ENCODE data around the gene HAUS5. TPM values are rescaled to one million over a fixed set of nuclear protein-coding genes. Genes with fewer than 3 reads are reported as not detected.

The HAUS5 gene, protein sequence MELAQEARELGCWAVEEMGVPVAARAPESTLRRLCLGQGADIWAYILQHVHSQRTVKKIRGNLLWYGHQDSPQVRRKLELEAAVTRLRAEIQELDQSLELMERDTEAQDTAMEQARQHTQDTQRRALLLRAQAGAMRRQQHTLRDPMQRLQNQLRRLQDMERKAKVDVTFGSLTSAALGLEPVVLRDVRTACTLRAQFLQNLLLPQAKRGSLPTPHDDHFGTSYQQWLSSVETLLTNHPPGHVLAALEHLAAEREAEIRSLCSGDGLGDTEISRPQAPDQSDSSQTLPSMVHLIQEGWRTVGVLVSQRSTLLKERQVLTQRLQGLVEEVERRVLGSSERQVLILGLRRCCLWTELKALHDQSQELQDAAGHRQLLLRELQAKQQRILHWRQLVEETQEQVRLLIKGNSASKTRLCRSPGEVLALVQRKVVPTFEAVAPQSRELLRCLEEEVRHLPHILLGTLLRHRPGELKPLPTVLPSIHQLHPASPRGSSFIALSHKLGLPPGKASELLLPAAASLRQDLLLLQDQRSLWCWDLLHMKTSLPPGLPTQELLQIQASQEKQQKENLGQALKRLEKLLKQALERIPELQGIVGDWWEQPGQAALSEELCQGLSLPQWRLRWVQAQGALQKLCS
- 4.3 and 4.6 TPM in 2 replicates for total RNA-seq

GRCh38 chr19:35612559-35613321 lies at the start of gene HAUS5:
TSS of gene HAUS5 (plus strand) at chr19:35612735. CDS start at chr19:35612795, 60 bp downstream.

DNA sequence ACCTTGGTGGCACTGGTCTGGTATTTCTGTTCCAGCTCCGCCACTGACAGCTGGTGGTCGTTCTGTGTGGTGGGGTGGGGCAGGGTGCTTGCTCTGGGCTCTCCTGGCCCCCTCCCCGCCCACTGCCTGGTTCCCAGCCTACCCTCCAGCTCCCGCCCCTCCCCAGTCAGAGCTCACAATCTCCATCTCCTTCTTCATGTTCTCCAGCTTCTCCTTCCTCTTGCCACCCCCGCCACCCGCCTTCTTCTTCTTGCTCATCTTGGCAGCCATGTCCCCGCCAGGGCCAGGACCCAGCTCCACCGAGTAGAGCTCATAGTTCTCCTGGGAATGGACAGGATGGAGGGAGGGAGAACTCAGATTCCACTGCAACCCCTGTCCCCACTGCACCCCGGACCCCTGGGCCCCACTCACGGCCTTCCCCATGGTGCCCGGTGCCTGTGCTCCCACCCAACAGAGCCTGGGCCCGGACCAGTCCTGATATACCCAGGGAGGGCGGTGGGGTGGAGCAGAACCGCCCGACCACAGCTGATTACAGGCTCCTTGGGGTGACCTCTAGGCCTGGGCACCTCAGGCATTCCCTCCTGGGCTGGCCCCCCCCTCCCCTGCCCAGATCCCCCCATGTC lies 49.2 kb upstream of the HAUS5 start, which contains the start of gene ATP4A:
TSS of gene ATP4A (minus strand) at position 452 of the 623 bp plus-strand sequence. CDS start at position 423, 29 bp downstream.

GRCh38 chr19:35585848-35586247 lies 26.7 kb upstream of the HAUS5 start, which contains the start of gene PMIS2:
TSS of gene PMIS2 (plus strand) at chr19:35586173. CDS start at chr19:35586260, 87 bp downstream.

DNA sequence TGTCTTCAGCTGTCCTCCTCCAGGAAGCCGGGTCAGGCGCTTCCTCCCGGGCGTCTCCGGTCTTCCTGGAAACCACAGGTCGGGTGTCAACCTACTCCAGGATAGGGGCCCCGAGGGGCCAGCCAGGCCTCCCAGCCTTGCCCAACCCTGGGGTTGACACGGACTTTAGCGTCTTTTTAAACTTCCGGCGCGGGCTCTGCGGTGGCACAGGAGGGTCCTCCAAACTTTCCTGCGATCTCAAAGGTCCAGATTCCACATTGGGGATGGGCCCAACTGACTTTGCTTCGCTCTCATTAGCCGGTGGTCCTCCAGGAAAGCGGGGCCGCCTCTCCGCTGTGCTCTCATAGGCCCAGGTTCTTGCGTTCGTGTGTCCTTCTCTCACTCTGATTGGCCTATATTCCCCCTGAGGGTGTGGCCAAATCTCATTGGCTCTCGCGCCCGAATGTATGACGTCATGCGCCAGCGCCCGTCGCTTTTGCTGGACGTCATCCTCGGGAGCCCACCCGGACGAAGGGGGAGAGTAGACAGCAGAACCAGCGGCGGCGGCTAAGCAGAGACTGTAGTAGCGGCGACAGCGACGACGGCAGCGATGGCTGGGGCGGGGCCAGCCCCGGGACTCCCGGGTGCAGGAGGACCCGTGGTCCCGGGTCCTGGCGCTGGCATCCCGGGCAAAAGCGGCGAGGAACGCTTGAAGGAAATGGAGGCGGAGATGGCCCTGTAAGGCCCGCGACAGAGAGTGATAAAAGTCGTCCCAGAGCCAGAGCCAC lies 16.2 kb downstream of the HAUS5 start, which contains the start of gene RBM42:
TSS of gene RBM42 (plus strand) at position 472 of the 767 bp plus-strand sequence. CDS start at position 590, 118 bp downstream.

DNA sequence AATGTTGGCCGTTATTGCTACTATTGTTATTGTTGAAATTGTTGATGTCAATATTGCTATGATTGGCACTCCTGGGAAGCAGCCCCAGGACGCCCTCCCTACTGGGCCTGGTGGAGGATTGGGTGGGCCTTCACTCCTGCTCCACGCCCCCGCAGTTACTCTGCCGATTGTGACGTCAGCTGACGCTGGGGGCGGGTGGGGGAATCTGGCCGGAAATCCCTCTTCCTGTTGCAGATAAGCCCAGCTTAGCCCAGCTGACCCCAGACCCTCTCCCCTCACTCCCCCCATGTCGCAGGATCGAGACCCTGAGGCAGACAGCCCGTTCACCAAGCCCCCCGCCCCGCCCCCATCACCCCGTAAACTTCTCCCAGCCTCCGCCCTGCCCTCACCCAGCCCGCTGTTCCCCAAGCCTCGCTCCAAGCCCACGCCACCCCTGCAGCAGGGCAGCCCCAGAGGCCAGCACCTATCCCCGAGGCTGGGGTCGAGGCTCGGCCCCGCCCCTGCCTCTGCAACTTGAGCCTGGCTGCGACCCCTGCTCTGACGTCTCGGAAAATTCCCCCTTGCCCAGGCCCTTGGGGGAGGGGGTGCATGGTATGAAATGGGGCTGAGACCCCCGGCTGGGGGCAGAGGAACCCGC lies 29.1 kb downstream of the HAUS5 start, which contains the start of gene ETV2:
TSS of gene ETV2 (plus strand) at position 231 of the 637 bp plus-strand sequence. CDS start 716 bp downstream, outside the sequence.

GRCh38 chr19:35648017-35648961 lies 35.8 kb downstream of the HAUS5 start, which contains the start of gene COX6B1:
TSS of gene COX6B1 (plus strand) at chr19:35648323. CDS start at chr19:35651244, 2,921 bp downstream.

GRCh38 chr19:35666251-35666913 lies 53.8 kb downstream of the HAUS5 start, which contains the start of gene UPK1A:
TSS of gene UPK1A (plus strand) at chr19:35666517. CDS start at chr19:35666813, 296 bp downstream.

Other genes starting within 250 kb of the HAUS5 start
- not detected in 2 replicates for gene GPR42, start 241.7 kb upstream of the HAUS5 start, total RNA-seq
- not detected in 2 replicates for gene FFAR2, start 164.5 kb upstream of the HAUS5 start, total RNA-seq
- gene KRTDAP, start 122.3 kb upstream of the HAUS5 start, total RNA-seq = not detected in 2 replicates
- 12.1 and 21.0 TPM in 2 replicates for gene DMKN, start 99.1 kb upstream of the HAUS5 start, total RNA-seq
- 1.9 and 2.5 TPM in 2 replicates for gene SBSN, start 84.4 kb upstream of the HAUS5 start, total RNA-seq
- gene GAPDHS, start 79.3 kb upstream of the HAUS5 start, total RNA-seq = not detected in 2 replicates
- gene TMEM147, start 67.1 kb upstream of the HAUS5 start, total RNA-seq = 46.9 and 60.5 TPM in 2 replicates
- not detected in 2 replicates for gene ATP4A, start 49.1 kb upstream of the HAUS5 start, total RNA-seq
- not detected in 2 replicates for gene PMIS2, start 26.6 kb upstream of the HAUS5 start, total RNA-seq
- 38.3 and 41.6 TPM in 2 replicates for gene RBM42, start 16.3 kb downstream of the HAUS5 start, total RNA-seq
- gene ETV2, start 29.0 kb downstream of the HAUS5 start, total RNA-seq = 0.13 and 0.32 TPM in 2 replicates
- gene COX6B1, start 35.6 kb downstream of the HAUS5 start, total RNA-seq = 183 and 279 TPM in 2 replicates
- gene UPK1A, start 53.8 kb downstream of the HAUS5 start, total RNA-seq = not detected in 2 replicates
- gene ZBTB32, start 91.8 kb downstream of the HAUS5 start, total RNA-seq = not detected in 2 replicates
- gene KMT2B, start 105.3 kb downstream of the HAUS5 start, total RNA-seq = 5.7 and 6.0 TPM in 2 replicates
- gene IGFLR1, start 129.7 kb downstream of the HAUS5 start, total RNA-seq = 1.2 TPM in 2 replicates
- gene U2AF1L4, start 132.7 kb downstream of the HAUS5 start, total RNA-seq = 4.8 and 9.5 TPM in 2 replicates
- 12.5 and 13.3 TPM in 2 replicates for gene PSENEN, start 132.9 kb downstream of the HAUS5 start, total RNA-seq
- 10.1 and 12.2 TPM in 2 replicates for gene LIN37, start 135.8 kb downstream of the HAUS5 start, total RNA-seq
- 34.6 and 52.4 TPM in 2 replicates for gene HSPB6, start 144.3 kb downstream of the HAUS5 start, total RNA-seq
- gene PROSER3, start 145.4 kb downstream of the HAUS5 start, total RNA-seq = 7.6 and 9.3 TPM in 2 replicates
- 1.3 and 2.4 TPM in 2 replicates for gene ARHGAP33, start 162.8 kb downstream of the HAUS5 start, total RNA-seq
- gene PRODH2, start 200.1 kb downstream of the HAUS5 start, total RNA-seq = not detected in 2 replicates
- not detected in 2 replicates for gene NPHS1, start 239.8 kb downstream of the HAUS5 start, total RNA-seq
- under 0.01 TPM in 2 replicates for gene KIRREL2, start 244.2 kb downstream of the HAUS5 start, total RNA-seq

All from articular chondrocyte of knee joint (primary cell).